HAP-1 (cell line): ENCODE results near the gene PAPSS2.

ENCODE experiments used
- DNase-seq, 2 experiments: peaks; one replicate each; pipeline ENCODE4 v3.0.0-alpha.2; 2016 to 2020; ENCODE audit warnings: low spot score in 2 of 2
- H3K27me3 ChIP-seq: fragments of 250-450 bp; sonication (Bioruptor Pico); 2 replicates; pipeline ENCODE4 v1.5.1; 2020; ENCODE audit warnings: low read depth, mild to moderate bottlenecking, moderate library complexity
- H3K36me3 ChIP-seq: fragments of 250-450 bp; sonication (Bioruptor Pico); replicated peaks from 2 replicates; pipeline ENCODE4 v1.5.1; 2020; ENCODE audit warnings: mild to moderate bottlenecking
- H3K4me1 ChIP-seq: fragments of 250-450 bp; sonication (Bioruptor Pico); 2 replicates; pipeline ENCODE4 v1.5.1; 2020; ENCODE audit warnings: mild to moderate bottlenecking
- H3K4me3 ChIP-seq: fragments of 250-450 bp; sonication (Bioruptor Pico); 2 replicates; pipeline ENCODE4 v1.5.1; 2020; ENCODE audit warnings: mild to moderate bottlenecking, moderate library complexity
- H3K9me3 ChIP-seq: fragments of 250-450 bp; sonication (Bioruptor Pico); 2 replicates; pipeline ENCODE4 v1.5.1; 2020; ENCODE audit warnings: mild to moderate bottlenecking, moderate library complexity
- in situ Hi-C: fragments of 300-500 bp; cut with MboI; formaldehyde crosslinking; loops from 3 replicates; pipeline ENCODE4 v1.14.3; 2020; ENCODE audit warnings: low sequenced_read_pairs, inconsistent platforms, mixed read lengths

Gene PAPSS2

GRCh38 chr10:87760195-87760905, 100.7 kb downstream of the PAPSS2 start:
- H3K36me3 ChIP-seq = peaks cover 6% of the 10 kb centered on the region
- DNase-seq = no peak
- no peaks in the 10 kb centered on the region for H3K27me3 ChIP-seq
- no peaks in the 10 kb centered on the region for H3K9me3 ChIP-seq
- H3K4me1 ChIP-seq = peaks cover 29% of the 10 kb centered on the region
- H3K4me3 ChIP-seq = no peak overlapping the region
- in situ Hi-C loops = no loop called here

DNA sequence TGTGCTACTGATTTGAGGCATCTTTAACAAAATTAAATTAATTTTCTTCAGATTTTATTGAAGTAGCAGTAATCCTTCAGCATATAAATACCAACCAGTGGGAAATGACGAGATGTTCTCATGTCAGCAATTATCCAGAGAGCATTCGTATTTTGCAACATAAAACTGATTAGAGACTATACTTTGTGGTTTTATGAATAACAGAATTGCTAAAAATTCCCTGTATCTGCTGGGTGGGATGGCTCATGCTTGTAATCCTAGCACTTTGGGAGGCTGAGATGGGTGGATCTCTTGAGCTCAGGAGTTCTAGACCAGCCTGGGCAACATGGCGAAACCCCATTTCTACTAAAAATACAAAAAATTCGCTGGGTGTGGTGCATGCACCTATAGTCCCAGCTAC, 101.5 kb downstream of the PAPSS2 start:
- Histone ChIP-seq H3K36me3 (peaks cover 2% of the 10 kb centered on the region), H3K9me3 (no peaks in the 10 kb centered on the region), H3K4me3 (no peak overlapping the region), H3K27me3 (no peaks in the 10 kb centered on the region), H3K4me1 (peaks cover 29% of the 10 kb centered on the region)
- no peak for DNase-seq
- in situ Hi-C loops = no loop called here

- in situ Hi-C loops = no loop called here
- no peaks in the 10 kb centered on the region; the same call in 1 of the 2 replicates for H3K36me3 ChIP-seq
- DNase-seq = no peak
- peaks cover 29% of the 10 kb centered on the region for H3K4me1 ChIP-seq
- no peaks in the 10 kb centered on the region for H3K27me3 ChIP-seq
- H3K4me3 ChIP-seq = no peak overlapping the region
- no peaks in the 10 kb centered on the region for H3K9me3 ChIP-seq
Measured at GRCh38 chr10:87761892-87762291, 102.2 kb downstream of the PAPSS2 start.

- Histone ChIP-seq H3K9me3 (no peaks in the 10 kb centered on the region), H3K27me3 (no peaks in the 10 kb centered on the region), H3K36me3 (no peaks in the 10 kb centered on the region; the same call in 1 of the 2 replicates), H3K4me1 (peaks cover 19% of the 10 kb centered on the region), H3K4me3 (no peak overlapping the region)
- in situ Hi-C loops = no loop called here
- DNase-seq = no peak
Measured at GRCh38 chr10:87763086-87763861, 103.6 kb downstream of the PAPSS2 start.

GRCh38 chr10:87764072-87764934, 104.6 kb downstream of the PAPSS2 start:
- H3K36me3 ChIP-seq = no peaks in the 10 kb centered on the region; the same call in 1 of the 2 replicates
- peaks cover 10% of the 10 kb centered on the region for H3K4me1 ChIP-seq
- H3K27me3 ChIP-seq = no peaks in the 10 kb centered on the region
- DNase-seq = no peak
- no peaks in the 10 kb centered on the region for H3K9me3 ChIP-seq
- H3K4me3 ChIP-seq = no peak overlapping the region
- in situ Hi-C loops = no loop called here

GRCh38 chr10:87765666-87766376, 106.1 kb downstream of the PAPSS2 start:
- H3K27me3 ChIP-seq = no peaks in the 10 kb centered on the region
- peaks cover 3% of the 10 kb centered on the region for H3K4me1 ChIP-seq
- no peak overlapping the region for H3K4me3 ChIP-seq
- H3K36me3 ChIP-seq = peaks cover 4% of the 10 kb centered on the region; the same call in 1 of the 2 replicates
- DNase-seq = no peak
- in situ Hi-C loops = no loop called here
- H3K9me3 ChIP-seq = no peaks in the 10 kb centered on the region

DNA sequence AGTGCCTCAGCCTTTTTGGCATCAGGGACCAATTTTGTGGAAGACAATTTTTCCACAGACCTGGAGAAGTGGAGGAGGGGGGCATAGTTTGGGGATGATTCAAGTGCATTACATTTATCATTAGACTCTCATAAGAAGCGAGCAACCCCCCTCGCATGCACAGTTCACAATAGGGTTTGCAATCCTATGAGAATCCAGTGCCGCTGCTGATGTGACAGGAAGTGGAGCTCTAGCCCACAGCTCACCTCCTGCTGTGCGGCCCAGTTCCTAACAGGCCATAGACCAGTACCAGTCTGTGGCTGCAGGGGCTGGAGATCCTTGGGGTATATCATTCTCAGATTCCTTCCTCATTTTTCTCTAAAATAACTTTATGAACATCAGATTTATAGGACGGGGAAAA, 107.6 kb downstream of the PAPSS2 start:
- Histone ChIP-seq H3K4me1 (no peaks in the 10 kb centered on the region), H3K4me3 (no peak overlapping the region), H3K36me3 (peaks cover 4% of the 10 kb centered on the region; the same call in 1 of the 2 replicates), H3K27me3 (no peaks in the 10 kb centered on the region), H3K9me3 (no peaks in the 10 kb centered on the region)
- no peak for DNase-seq
- in situ Hi-C loops = no loop called here

GRCh38 chr10:87771871-87772500, 112.3 kb downstream of the PAPSS2 start:
- in situ Hi-C loops = no loop called here
- no peaks in the 10 kb centered on the region for H3K4me1 ChIP-seq
- DNase-seq = peak in 1 of 2 experiments; percentile 16
- H3K9me3 ChIP-seq = no peaks in the 10 kb centered on the region
- H3K4me3 ChIP-seq = no peak overlapping the region
- 0 out of 2 replicates have a peak, but pooled peaks cover 10% of the 10 kb centered on the region for H3K36me3 ChIP-seq
- H3K27me3 ChIP-seq = no peaks in the 10 kb centered on the region

DNA sequence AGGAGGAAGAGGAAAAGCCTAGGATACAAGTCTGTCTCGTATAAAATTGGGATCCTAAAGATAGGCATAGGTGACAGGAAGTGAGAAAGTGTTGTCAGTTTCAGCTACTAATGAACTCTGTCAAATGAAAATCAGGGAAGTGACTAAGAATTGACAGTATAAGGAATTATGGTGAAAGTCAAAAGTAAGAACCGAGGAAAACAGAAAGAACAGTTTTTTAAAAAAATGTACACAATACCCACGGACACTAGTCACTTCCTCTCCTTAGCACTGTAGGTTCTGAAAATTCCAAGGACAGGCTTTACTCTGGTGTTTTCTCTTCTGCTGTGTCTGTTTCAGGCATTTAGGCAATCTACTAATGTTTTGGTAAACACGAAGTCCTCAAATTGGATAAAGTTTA, 116.1 kb downstream of the PAPSS2 start:
- no peaks in the 10 kb centered on the region for H3K9me3 ChIP-seq
- H3K4me1 ChIP-seq = no peaks in the 10 kb centered on the region
- no peaks in the 10 kb centered on the region for H3K27me3 ChIP-seq
- peaks cover 6% of the 10 kb centered on the region; the same call in 1 of the 2 replicates for H3K36me3 ChIP-seq
- no peak for DNase-seq
- no peak overlapping the region for H3K4me3 ChIP-seq
- in situ Hi-C loops = no loop called here

GRCh38 chr10:87776328-87776727, 116.7 kb downstream of the PAPSS2 start:
- no peak overlapping the region for H3K4me3 ChIP-seq
- H3K4me1 ChIP-seq = no peaks in the 10 kb centered on the region
- DNase-seq = no peak
- no peaks in the 10 kb centered on the region for H3K27me3 ChIP-seq
- peaks cover 6% of the 10 kb centered on the region; the same call in 1 of the 2 replicates for H3K36me3 ChIP-seq
- in situ Hi-C loops = no loop called here
- H3K9me3 ChIP-seq = no peaks in the 10 kb centered on the region

DNA sequence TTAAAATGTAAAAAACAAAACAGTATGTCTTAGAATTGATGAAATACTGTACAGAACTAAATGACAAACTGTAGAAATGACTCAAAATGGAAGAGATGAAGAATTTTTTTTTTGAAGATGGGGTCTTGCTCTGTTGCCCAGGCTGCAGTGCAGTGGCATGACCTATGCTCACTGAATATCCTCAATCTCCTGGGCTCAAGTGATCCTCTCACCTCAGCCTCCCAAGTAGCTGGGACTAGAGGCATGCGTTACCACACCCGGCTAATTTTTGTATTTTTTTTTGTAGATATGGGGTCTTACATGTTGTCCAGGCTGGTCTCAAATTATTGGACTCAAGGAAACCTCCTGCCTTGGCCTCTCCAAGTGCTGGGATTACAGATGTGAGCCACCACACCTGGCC, 121.9 kb downstream of the PAPSS2 start:
- DNase-seq = no peak
- Histone ChIP-seq H3K27me3 (no peaks in the 10 kb centered on the region), H3K4me1 (no peaks in the 10 kb centered on the region), H3K36me3 (peaks cover 5% of the 10 kb centered on the region), H3K4me3 (no peak overlapping the region), H3K9me3 (no peaks in the 10 kb centered on the region)
- in situ Hi-C loops = no loop called here

- Histone ChIP-seq H3K27me3 (no peaks in the 10 kb centered on the region), H3K36me3 (peaks cover 5% of the 10 kb centered on the region), H3K4me3 (no peak overlapping the region), H3K9me3 (no peaks in the 10 kb centered on the region), H3K4me1 (no peaks in the 10 kb centered on the region)
- in situ Hi-C loops = no loop called here
- DNase-seq = no peak
Measured at GRCh38 chr10:87782721-87783120, 123.0 kb downstream of the PAPSS2 start.

- DNase-seq = no peak
- in situ Hi-C loops = no loop called here
- Histone ChIP-seq H3K4me1 (no peaks in the 10 kb centered on the region), H3K27me3 (no peaks in the 10 kb centered on the region), H3K4me3 (no peak overlapping the region), H3K9me3 (no peaks in the 10 kb centered on the region), H3K36me3 (peaks cover 5% of the 10 kb centered on the region)
Measured at GRCh38 chr10:87786421-87786820, 126.7 kb downstream of the PAPSS2 start.
